HCT116 (cell line): ENCODE results near the gene DMBT1.
"Not testable (repeated sequence)": the region's sequence is repeated elsewhere in the genome, so short reads cannot be mapped to it uniquely, and the experiment has no call there.

Experiments
- CEBPB ChIP-seq: IDR thresholded peaks from 2 replicates; pipeline ENCODE4 v1.6.1; 2012; ENCODE audit warnings: low read depth
- EZH2 ChIP-seq: fragments of 200-600 bp; sonication (generic); IDR thresholded peaks from 2 replicates; pipeline ENCODE4 v1.6.1; 2017; ENCODE audit warnings: antibody characterized with exemption, mixed run types
- FOSL1 ChIP-seq: IDR thresholded peaks from 2 replicates; pipeline ENCODE4 v1.6.1; 2012; ENCODE audit warnings: low read depth
- POLR2A ChIP-seq: IDR thresholded peaks from 2 replicates; pipeline ENCODE4 v1.7.0; 2011; ENCODE audit warnings: borderline replicate concordance; ENCODE audit not compliant: insufficient read depth, insufficient read length; ENCODE audit errors: extremely low read depth
- POLR2AphosphoS5 ChIP-seq: IDR thresholded peaks from 2 replicates; pipeline ENCODE4 v1.6.1; 2011; ENCODE audit warnings: mild to moderate bottlenecking, low read depth, low read length, moderate library complexity
- ZFX ChIP-seq: fragments of 450-650 bp; IDR thresholded peaks from 2 replicates; pipeline ENCODE4 v1.6.1; 2017
- TF ChIP-seq, protein P1 (sequence below): IDR thresholded peaks from 2 replicates; pipeline ENCODE4 v1.6.1; 2012
- TF ChIP-seq, protein P2 (sequence below), 3 experiments: fragments of 200-600 bp in 1 of 3; sonication (generic) in 1 of 3; IDR thresholded peaks in 2 of 3; conservative IDR thresholded peaks in 1 of 3; 2 replicates each; pipeline ENCODE4 v1.5.1; 2012 to 2017; ENCODE audit warnings: low read depth in 2 of 3, low read length in 2 of 3, antibody characterized with exemption in 1 of 3, borderline replicate concordance in 1 of 3, control low read depth in 1 of 3, mild to moderate bottlenecking in 1 of 3, mixed read lengths in 1 of 3, mixed run types in 1 of 3, moderate library complexity in 1 of 3; ENCODE audit not compliant: insufficient read depth in 1 of 3

DNA sequence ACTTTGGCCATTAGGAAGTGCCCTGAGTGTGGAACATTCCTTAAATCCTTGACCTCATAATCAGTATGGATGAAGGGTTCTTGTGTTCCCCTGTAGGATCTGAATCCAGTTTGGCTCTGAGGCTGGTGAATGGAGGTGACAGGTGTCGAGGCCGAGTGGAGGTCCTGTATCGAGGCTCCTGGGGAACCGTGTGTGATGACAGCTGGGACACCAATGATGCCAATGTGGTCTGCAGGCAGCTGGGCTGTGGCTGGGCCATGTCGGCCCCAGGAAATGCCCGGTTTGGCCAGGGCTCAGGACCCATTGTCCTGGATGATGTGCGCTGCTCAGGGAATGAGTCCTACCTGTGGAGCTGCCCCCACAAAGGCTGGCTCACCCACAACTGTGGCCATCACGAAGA lies 60.4 kb downstream of the DMBT1 start:
- TF ChIP-seq, protein P1, sequence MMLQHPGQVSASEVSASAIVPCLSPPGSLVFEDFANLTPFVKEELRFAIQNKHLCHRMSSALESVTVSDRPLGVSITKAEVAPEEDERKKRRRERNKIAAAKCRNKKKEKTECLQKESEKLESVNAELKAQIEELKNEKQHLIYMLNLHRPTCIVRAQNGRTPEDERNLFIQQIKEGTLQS = not testable (repeated sequence)
- TF ChIP-seq, protein P2, sequence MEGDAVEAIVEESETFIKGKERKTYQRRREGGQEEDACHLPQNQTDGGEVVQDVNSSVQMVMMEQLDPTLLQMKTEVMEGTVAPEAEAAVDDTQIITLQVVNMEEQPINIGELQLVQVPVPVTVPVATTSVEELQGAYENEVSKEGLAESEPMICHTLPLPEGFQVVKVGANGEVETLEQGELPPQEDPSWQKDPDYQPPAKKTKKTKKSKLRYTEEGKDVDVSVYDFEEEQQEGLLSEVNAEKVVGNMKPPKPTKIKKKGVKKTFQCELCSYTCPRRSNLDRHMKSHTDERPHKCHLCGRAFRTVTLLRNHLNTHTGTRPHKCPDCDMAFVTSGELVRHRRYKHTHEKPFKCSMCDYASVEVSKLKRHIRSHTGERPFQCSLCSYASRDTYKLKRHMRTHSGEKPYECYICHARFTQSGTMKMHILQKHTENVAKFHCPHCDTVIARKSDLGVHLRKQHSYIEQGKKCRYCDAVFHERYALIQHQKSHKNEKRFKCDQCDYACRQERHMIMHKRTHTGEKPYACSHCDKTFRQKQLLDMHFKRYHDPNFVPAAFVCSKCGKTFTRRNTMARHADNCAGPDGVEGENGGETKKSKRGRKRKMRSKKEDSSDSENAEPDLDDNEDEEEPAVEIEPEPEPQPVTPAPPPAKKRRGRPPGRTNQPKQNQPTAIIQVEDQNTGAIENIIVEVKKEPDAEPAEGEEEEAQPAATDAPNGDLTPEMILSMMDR (IDR thresholded peaks at IDR 0.05 in 2 of 3, conservative IDR thresholded peaks at IDR 0.05 in 1 of 3; ENCODE audit: borderline replicate concordance in 1 of 3, insufficient read depth in 1 of 3, low read depth in 2 of 3, low read length in 2 of 3) = not testable (repeated sequence)
- not testable (repeated sequence) for TF ChIP-seq POLR2AphosphoS5, CEBPB, ZFX, FOSL1, POLR2A, EZH2
